GM18526 (cell line): ENCODE results near the gene LSP1.

Source experiments
- POLR2A ChIP-seq: IDR thresholded peaks from 3 replicates; pipeline ENCODE4 v1.6.1; 2011; ENCODE audit not compliant: insufficient read length; ENCODE audit errors: extremely low read depth

LSP1 gene

GRCh38 chr11:1934335-1935155 is 81.7 kb downstream of the LSP1 start:
- TF ChIP-seq POLR2A = no peak

DNA sequence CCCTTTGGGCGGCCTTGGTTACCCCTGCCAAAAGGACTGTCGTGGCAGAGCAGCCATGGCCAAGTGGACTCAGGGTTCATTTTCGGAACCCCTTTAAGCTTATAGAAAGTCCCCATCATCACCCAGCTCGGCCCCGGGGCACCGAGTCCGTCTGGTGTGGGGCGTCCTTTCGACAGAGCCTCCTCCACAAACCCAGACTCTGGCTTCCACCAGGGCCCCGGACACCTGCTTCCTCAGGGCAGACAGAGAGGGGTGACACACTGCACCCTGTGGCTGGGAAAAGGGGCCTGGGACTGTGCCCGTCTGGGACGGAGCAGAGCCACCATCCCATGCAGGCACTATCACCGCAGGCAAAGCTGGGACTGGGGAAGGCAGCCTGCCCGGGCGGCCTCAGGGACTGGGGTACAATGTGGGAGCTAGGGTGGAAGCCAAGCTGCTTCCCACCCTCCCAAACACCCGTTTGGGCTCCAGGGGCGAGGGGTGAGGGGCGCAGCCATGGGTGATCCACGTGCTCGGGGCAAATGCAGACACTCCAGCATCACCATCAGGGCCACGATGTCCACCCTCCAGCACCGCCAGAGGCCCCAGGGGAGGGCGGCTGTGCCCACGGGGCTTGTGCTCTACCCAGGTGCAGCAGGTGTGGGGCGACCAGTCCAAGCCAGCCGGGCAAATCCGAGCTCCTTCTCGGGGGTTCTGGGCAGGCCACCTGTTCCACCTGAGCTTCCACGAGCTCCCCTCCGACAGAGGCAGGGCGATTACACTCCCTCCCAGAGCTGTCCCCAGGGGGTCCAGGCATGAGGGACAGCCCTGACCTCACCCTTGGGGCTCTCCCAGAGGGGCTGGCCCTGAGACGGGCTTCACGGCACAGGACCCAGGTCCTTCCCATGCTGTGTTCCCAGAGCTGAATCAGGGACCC is 82.5 kb downstream of the LSP1 start:
- no peak for TF ChIP-seq POLR2A

DNA sequence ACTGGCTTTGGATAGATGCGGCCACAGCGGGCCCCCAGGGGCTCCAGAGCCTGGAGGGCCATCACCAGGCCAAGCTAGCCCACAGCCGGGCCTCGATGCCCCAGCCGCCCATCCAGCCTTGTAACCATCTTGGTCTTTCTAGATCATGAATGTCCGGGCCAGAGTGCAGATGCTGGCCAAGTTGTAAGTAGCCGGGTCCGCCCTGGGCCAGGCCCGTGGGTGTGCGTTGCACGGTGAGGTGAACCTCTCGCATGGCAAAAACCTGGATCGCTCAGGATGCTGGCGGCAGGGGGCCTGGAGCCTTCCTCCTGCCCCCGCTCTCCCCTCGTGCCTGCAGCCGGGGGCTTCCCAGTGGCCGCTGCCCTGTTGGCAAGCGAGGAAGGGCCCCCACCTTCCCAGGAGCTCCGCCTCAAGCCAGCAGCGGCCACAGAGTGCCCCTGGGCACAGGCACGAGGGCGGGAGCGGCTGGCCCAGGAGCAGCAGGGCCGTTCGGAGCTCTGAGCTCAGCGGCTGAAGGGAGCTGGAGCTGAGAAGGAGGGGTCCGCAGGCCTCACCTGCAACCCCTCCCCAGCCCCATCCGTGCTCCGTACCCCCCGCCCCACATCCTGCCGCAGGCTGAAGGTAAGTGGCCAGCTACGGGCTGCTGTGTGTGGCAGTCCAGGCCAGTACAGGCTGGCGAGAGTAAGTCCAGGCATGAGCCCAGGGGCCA is 83.3 kb downstream of the LSP1 start:
- no peak for TF ChIP-seq POLR2A

DNA sequence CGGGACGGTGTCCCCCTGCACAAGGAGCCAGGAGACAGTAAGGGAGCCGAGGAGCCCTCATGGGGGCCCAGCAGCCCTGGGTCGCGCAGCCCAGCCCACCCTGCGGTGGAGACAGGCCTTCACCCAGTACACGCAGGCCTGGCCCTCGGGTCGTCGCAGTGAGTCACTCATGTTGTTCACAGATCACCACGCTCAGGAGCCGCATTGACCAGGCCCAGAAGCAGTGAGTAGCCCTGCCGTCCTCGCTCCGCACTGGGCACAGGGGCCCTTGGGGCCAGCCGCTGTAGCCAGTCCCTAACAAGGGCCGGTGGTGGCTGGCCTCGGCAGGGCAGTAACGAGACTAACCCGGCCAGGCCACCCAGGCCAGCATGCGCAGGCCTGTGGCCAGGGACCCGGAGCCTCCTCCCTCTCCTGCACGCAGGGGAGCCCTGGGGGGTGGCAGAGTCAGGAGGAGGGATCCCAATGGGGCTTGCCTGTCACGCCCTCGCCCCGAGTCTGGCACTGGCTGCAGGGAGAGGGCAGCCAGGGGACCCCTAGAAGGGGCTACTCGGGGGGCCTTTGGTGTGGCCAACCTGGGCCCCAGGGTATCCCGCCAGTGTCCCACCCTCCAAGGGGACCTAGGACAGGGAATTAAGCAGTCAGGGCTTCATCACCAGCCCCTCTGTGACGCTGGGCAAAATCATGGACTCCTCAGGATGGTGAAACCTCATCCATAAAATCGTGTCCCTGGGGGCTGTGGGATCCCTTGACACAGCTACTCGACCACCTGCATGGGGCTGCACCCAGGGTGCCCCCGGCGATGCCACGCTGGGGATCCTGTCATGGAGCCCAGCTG is 84.1 kb downstream of the LSP1 start:
- no peak for TF ChIP-seq POLR2A

DNA sequence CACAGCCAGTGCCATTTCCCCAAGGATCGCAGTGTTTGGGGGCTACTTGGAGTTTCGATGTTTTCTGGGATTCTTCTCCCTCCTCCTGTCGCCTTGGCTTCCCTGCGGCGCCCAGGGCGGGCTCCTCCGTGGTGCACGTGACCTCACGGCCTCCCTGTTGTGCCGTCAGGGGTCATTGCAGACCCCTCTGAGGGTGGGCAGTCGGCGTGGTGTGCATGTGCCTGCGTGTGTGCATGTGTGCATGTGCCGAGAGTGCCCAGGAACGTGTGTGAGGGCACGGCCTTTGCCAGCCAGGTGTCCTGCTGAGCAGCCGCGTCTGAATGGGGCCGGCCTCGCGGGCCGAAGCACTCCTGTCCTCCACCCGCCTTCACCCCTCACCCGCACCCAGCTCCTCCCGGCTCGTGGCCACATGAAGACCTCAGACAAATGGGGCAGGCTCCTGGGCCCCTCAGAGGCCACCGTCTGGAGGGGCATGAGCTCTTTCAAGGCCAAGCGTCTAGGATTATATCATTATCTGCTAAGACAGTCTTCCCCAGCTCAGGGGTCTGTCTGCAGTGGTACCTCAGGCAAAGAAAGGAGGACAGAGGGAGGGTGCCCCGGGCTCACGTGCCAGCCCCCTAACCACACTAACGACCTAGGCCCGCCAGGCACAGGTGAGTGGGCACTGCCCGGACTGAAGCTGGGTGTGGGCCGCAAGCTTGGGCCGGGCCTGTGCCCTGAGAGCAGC is 84.9 kb downstream of the LSP1 start:
- TF ChIP-seq POLR2A = no peak

- TF ChIP-seq POLR2A = no peak
Measured at GRCh38 chr11:1938343-1939005, 85.6 kb downstream of the LSP1 start.

- TF ChIP-seq POLR2A = no peak
Measured at GRCh38 chr11:1939006-1939625, 86.2 kb downstream of the LSP1 start.
